ENCODE results near the gene ZBTB4. TPM values are rescaled to one million over a fixed set of nuclear protein-coding genes. Genes with fewer than 3 reads are reported as not detected.

Gene ZBTB4
- total RNA-seq, 1 experiment from 2014 or later: 7.2 TPM

- H3K36me3 ChIP-seq (ENCODE audit: insufficient read depth, low read length): no peaks in the 10 kb centered on the region
- H2AFZ ChIP-seq (ENCODE audit: low read length): no peak overlapping the region
- peaks cover 8% of the 10 kb centered on the region for H3K4me1 ChIP-seq (ENCODE audit: low read length)
- H3K27me3 ChIP-seq (ENCODE audit: low read length): no peaks in the 10 kb centered on the region
- no peaks in the 10 kb centered on the region for H4K20me1 ChIP-seq (ENCODE audit: insufficient read depth, low read depth, low read length)
- DNase-seq: no peak
- H3K9ac ChIP-seq (ENCODE audit: low read length): no peak overlapping the region
- H3K9me2 ChIP-seq (replicated peaks; ENCODE audit: insufficient read depth, low read length): no peaks in the 10 kb centered on the region
- H3K4me2 ChIP-seq (ENCODE audit: low read depth, low read length, poor library complexity, severe bottlenecking): no peak overlapping the region
- no peaks in the 10 kb centered on the region for H3K9me3 ChIP-seq (ENCODE audit: low read length)
- H3K27ac ChIP-seq (ENCODE audit: low read length): no peak overlapping the region
- no peaks in the 10 kb centered on the region for H3K79me2 ChIP-seq (ENCODE audit: low read length)
- no peak overlapping the region for H3K4me3 ChIP-seq (ENCODE audit: low read length)
Observed at GRCh38 chr17:7413346-7413985, 66.0 kb downstream of the ZBTB4 start.

- H3K27ac ChIP-seq (ENCODE audit: low read length): no peak overlapping the region
- no peak overlapping the region for H3K9ac ChIP-seq (ENCODE audit: low read length)
- H3K9me2 ChIP-seq (replicated peaks; ENCODE audit: insufficient read depth, low read length): no peaks in the 10 kb centered on the region
- no peaks in the 10 kb centered on the region for H3K27me3 ChIP-seq (ENCODE audit: low read length)
- H3K79me2 ChIP-seq (ENCODE audit: low read length): no peaks in the 10 kb centered on the region
- no peaks in the 10 kb centered on the region for H3K9me3 ChIP-seq (ENCODE audit: low read length)
- H4K20me1 ChIP-seq (ENCODE audit: insufficient read depth, low read depth, low read length): no peaks in the 10 kb centered on the region
- peaks cover 8% of the 10 kb centered on the region for H3K4me1 ChIP-seq (ENCODE audit: low read length)
- no peak overlapping the region for H2AFZ ChIP-seq (ENCODE audit: low read length)
- H3K36me3 ChIP-seq (ENCODE audit: insufficient read depth, low read length): no peaks in the 10 kb centered on the region
- H3K4me3 ChIP-seq (ENCODE audit: low read length): no peak overlapping the region
- no peak overlapping the region for H3K4me2 ChIP-seq (ENCODE audit: low read depth, low read length, poor library complexity, severe bottlenecking)
- no peak for DNase-seq
Observed at GRCh38 chr17:7411427-7411750, 68.0 kb downstream of the ZBTB4 start.

GRCh38 chr17:7410634-7411426, 68.6 kb downstream of the ZBTB4 start:
- Histone ChIP-seq H3K4me3 (ENCODE audit: low read length) (no peak overlapping the region), H2AFZ (ENCODE audit: low read length) (no peak overlapping the region), H4K20me1 (ENCODE audit: insufficient read depth, low read depth, low read length) (no peaks in the 10 kb centered on the region), H3K27me3 (ENCODE audit: low read length) (no peaks in the 10 kb centered on the region), H3K27ac (ENCODE audit: low read length) (no peak overlapping the region), H3K9me3 (ENCODE audit: low read length) (no peaks in the 10 kb centered on the region), H3K4me1 (ENCODE audit: low read length) (peaks cover 8% of the 10 kb centered on the region), H3K9me2 (replicated peaks; ENCODE audit: insufficient read depth, low read length) (no peaks in the 10 kb centered on the region), H3K36me3 (ENCODE audit: insufficient read depth, low read length) (no peaks in the 10 kb centered on the region), H3K9ac (ENCODE audit: low read length) (no peak overlapping the region), H3K79me2 (ENCODE audit: low read length) (no peaks in the 10 kb centered on the region), H3K4me2 (ENCODE audit: low read depth, low read length, poor library complexity, severe bottlenecking) (no peak overlapping the region)
- DNase-seq: no peak

- Histone ChIP-seq H3K9me3 (ENCODE audit: low read length) (no peaks in the 10 kb centered on the region), H2AFZ (ENCODE audit: low read length) (no peak overlapping the region), H3K9ac (ENCODE audit: low read length) (no peak overlapping the region), H3K79me2 (ENCODE audit: low read length) (no peaks in the 10 kb centered on the region), H3K4me3 (ENCODE audit: low read length) (no peak overlapping the region), H3K4me2 (ENCODE audit: low read depth, low read length, poor library complexity, severe bottlenecking) (no peak overlapping the region), H3K36me3 (ENCODE audit: insufficient read depth, low read length) (no peaks in the 10 kb centered on the region), H3K4me1 (ENCODE audit: low read length) (peaks cover 8% of the 10 kb centered on the region), H3K9me2 (replicated peaks; ENCODE audit: insufficient read depth, low read length) (no peaks in the 10 kb centered on the region), H3K27me3 (ENCODE audit: low read length) (no peaks in the 10 kb centered on the region), H3K27ac (ENCODE audit: low read length) (no peak overlapping the region), H4K20me1 (ENCODE audit: insufficient read depth, low read depth, low read length) (no peaks in the 10 kb centered on the region)
- no peak for DNase-seq
Observed at GRCh38 chr17:7409716-7410115, 69.7 kb downstream of the ZBTB4 start.

Other genes starting within 250 kb of the ZBTB4 start
- gene DVL2, start 245.1 kb downstream of the ZBTB4 start, total RNA-seq (2014; rRNA removed; shearing (Covaris generic); ENCODE audit: low replicate concordance): 75.2 and 117 TPM in 2 replicates
- gene PHF23, start 240.2 kb downstream of the ZBTB4 start, total RNA-seq (2014; rRNA removed; shearing (Covaris generic); ENCODE audit: low replicate concordance): 36.7 and 69.3 TPM in 2 replicates
- gene GABARAP, start 237.2 kb downstream of the ZBTB4 start, total RNA-seq (2014; rRNA removed; shearing (Covaris generic); ENCODE audit: low replicate concordance): 218 and 301 TPM in 2 replicates
- gene CTDNEP1, start 227.9 kb downstream of the ZBTB4 start, total RNA-seq (2014; rRNA removed; shearing (Covaris generic); ENCODE audit: low replicate concordance): 52.6 and 87.8 TPM in 2 replicates
- gene ELP5, start 227.4 kb downstream of the ZBTB4 start, total RNA-seq (2014; rRNA removed; shearing (Covaris generic); ENCODE audit: low replicate concordance): 38.8 and 53.4 TPM in 2 replicates
- gene CLDN7, start 217.2 kb downstream of the ZBTB4 start, total RNA-seq (2014; rRNA removed; shearing (Covaris generic); ENCODE audit: low replicate concordance): not detected in 2 replicates
- 0.14 TPM in 1 of 2 replicates, not detected in the other for gene SLC2A4, start 197.9 kb downstream of the ZBTB4 start, total RNA-seq (2014; rRNA removed; shearing (Covaris generic); ENCODE audit: low replicate concordance)
- gene YBX2, start 185.0 kb downstream of the ZBTB4 start, total RNA-seq (2014; rRNA removed; shearing (Covaris generic); ENCODE audit: low replicate concordance): not detected in 2 replicates
- 231 and 326 TPM in 2 replicates for gene EIF5A, start 172.0 kb downstream of the ZBTB4 start, total RNA-seq (2014; rRNA removed; shearing (Covaris generic); ENCODE audit: low replicate concordance)
- gene GPS2, start 164.3 kb downstream of the ZBTB4 start, total RNA-seq (2014; rRNA removed; shearing (Covaris generic); ENCODE audit: low replicate concordance): 36.9 and 63.1 TPM in 2 replicates
- 11.1 and 21.2 TPM in 2 replicates for gene NEURL4, start 150.3 kb downstream of the ZBTB4 start, total RNA-seq (2014; rRNA removed; shearing (Covaris generic); ENCODE audit: low replicate concordance)
- 51.0 and 85.0 TPM in 2 replicates for gene ACAP1, start 143.1 kb downstream of the ZBTB4 start, total RNA-seq (2014; rRNA removed; shearing (Covaris generic); ENCODE audit: low replicate concordance)
- 5.1 and 6.8 TPM in 2 replicates for gene KCTD11, start 127.5 kb downstream of the ZBTB4 start, total RNA-seq (2014; rRNA removed; shearing (Covaris generic); ENCODE audit: low replicate concordance)
- not detected in 2 replicates for gene TMEM95, start 124.5 kb downstream of the ZBTB4 start, total RNA-seq (2014; rRNA removed; shearing (Covaris generic); ENCODE audit: low replicate concordance)
- gene TNK1, start 98.5 kb downstream of the ZBTB4 start, total RNA-seq (2014; rRNA removed; shearing (Covaris generic); ENCODE audit: low replicate concordance): 0.75 and 3.8 TPM in 2 replicates
- gene PLSCR3, start 85.1 kb downstream of the ZBTB4 start, total RNA-seq (2014; rRNA removed; shearing (Covaris generic); ENCODE audit: low replicate concordance): 39.8 and 40.4 TPM in 2 replicates
- 262 and 330 TPM in 2 replicates for gene TMEM256, start 75.5 kb downstream of the ZBTB4 start, total RNA-seq (2014; rRNA removed; shearing (Covaris generic); ENCODE audit: low replicate concordance)
- gene NLGN2, start 71.8 kb downstream of the ZBTB4 start, total RNA-seq (2014; rRNA removed; shearing (Covaris generic); ENCODE audit: low replicate concordance): not detected in 2 replicates
- not detected in 2 replicates for gene SPEM1, start 59.3 kb downstream of the ZBTB4 start, total RNA-seq (2014; rRNA removed; shearing (Covaris generic); ENCODE audit: low replicate concordance)
- gene SPEM2, start 54.0 kb downstream of the ZBTB4 start, total RNA-seq (2014; rRNA removed; shearing (Covaris generic); ENCODE audit: low replicate concordance): not detected in 2 replicates
- gene SPEM3, start 50.8 kb downstream of the ZBTB4 start, total RNA-seq (2014; rRNA removed; shearing (Covaris generic); ENCODE audit: low replicate concordance): not detected in 2 replicates
- gene TMEM102, start 44.2 kb downstream of the ZBTB4 start, total RNA-seq (2014; rRNA removed; shearing (Covaris generic); ENCODE audit: low replicate concordance): 3.0 and 9.9 TPM in 2 replicates
- 0.32 and 0.67 TPM in 2 replicates for gene FGF11, start 40.1 kb downstream of the ZBTB4 start, total RNA-seq (2014; rRNA removed; shearing (Covaris generic); ENCODE audit: low replicate concordance)
- 3.6 and 6.6 TPM in 2 replicates for gene CHRNB1, start 34.6 kb downstream of the ZBTB4 start, total RNA-seq (2014; rRNA removed; shearing (Covaris generic); ENCODE audit: low replicate concordance)
- gene SLC35G6, start 1.8 kb upstream of the ZBTB4 start, total RNA-seq (2014; rRNA removed; shearing (Covaris generic); ENCODE audit: low replicate concordance): not detected in 2 replicates
- 78.8 and 169 TPM in 2 replicates for gene POLR2A, start 4.7 kb upstream of the ZBTB4 start, total RNA-seq (2014; rRNA removed; shearing (Covaris generic); ENCODE audit: low replicate concordance)
- not detected in 2 replicates for gene TNFSF12, start 69.4 kb upstream of the ZBTB4 start, total RNA-seq (2014; rRNA removed; shearing (Covaris generic); ENCODE audit: low replicate concordance)
- gene TNFSF13, start 79.1 kb upstream of the ZBTB4 start, total RNA-seq (2014; rRNA removed; shearing (Covaris generic); ENCODE audit: low replicate concordance): 0.90 and 4.0 TPM in 2 replicates
- gene SENP3, start 82.3 kb upstream of the ZBTB4 start, total RNA-seq (2014; rRNA removed; shearing (Covaris generic); ENCODE audit: low replicate concordance): 62.8 and 96.1 TPM in 2 replicates
- 3.8 and 6.0 TPM in 2 replicates for gene CD68, start 100.0 kb upstream of the ZBTB4 start, total RNA-seq (2014; rRNA removed; shearing (Covaris generic); ENCODE audit: low replicate concordance)
- 25.4 and 27.0 TPM in 2 replicates for gene MPDU1, start 104.2 kb upstream of the ZBTB4 start, total RNA-seq (2014; rRNA removed; shearing (Covaris generic); ENCODE audit: low replicate concordance)
- gene SOX15, start 110.5 kb upstream of the ZBTB4 start, total RNA-seq (2014; rRNA removed; shearing (Covaris generic); ENCODE audit: low replicate concordance): 1.2 and 1.6 TPM in 2 replicates
- gene FXR2, start 135.3 kb upstream of the ZBTB4 start, total RNA-seq (2014; rRNA removed; shearing (Covaris generic); ENCODE audit: low replicate concordance): 40.5 and 42.3 TPM in 2 replicates
- 36.0 and 55.0 TPM in 2 replicates for gene SAT2, start 148.2 kb upstream of the ZBTB4 start, total RNA-seq (2014; rRNA removed; shearing (Covaris generic); ENCODE audit: low replicate concordance)
- gene SHBG, start 150.5 kb upstream of the ZBTB4 start, total RNA-seq (2014; rRNA removed; shearing (Covaris generic); ENCODE audit: low replicate concordance): 0.58 and 1.2 TPM in 2 replicates
- not detected in 2 replicates for gene ATP1B2, start 171.3 kb upstream of the ZBTB4 start, total RNA-seq (2014; rRNA removed; shearing (Covaris generic); ENCODE audit: low replicate concordance)
- gene TP53, start 207.9 kb upstream of the ZBTB4 start, total RNA-seq (2014; rRNA removed; shearing (Covaris generic); ENCODE audit: low replicate concordance): 11.0 and 14.0 TPM in 2 replicates
- gene WRAP53, start 208.8 kb upstream of the ZBTB4 start, total RNA-seq (2014; rRNA removed; shearing (Covaris generic); ENCODE audit: low replicate concordance): 10.4 and 19.0 TPM in 2 replicates
- not detected in 2 replicates for gene EFNB3, start 225.6 kb upstream of the ZBTB4 start, total RNA-seq (2014; rRNA removed; shearing (Covaris generic); ENCODE audit: low replicate concordance)
- gene DNAH2, start 238.1 kb upstream of the ZBTB4 start, total RNA-seq (2014; rRNA removed; shearing (Covaris generic); ENCODE audit: low replicate concordance): not detected in 2 replicates